Cardiac muscle cell (in vitro differentiated cells and primary cell): ENCODE results near the gene USP19. TPM values are rescaled to one million over a fixed set of nuclear protein-coding genes. Genes with fewer than 3 reads are reported as not detected.
A peak's percentile ranks its signal among the peaks of the same experiment; 100 is the strongest.

Experiments
- DNase-seq, 2 donors: peaks; one replicate each; pipeline versions ENCODE4 v3.0.0 to v3.0.0-alpha.2; 2010 to 2017; ENCODE audit warnings: low read depth in 1 of 2, low spot score in 1 of 2
- H3K27ac ChIP-seq: fragments of 200-600 bp; sonication (generic); 2 replicates; pipeline ENCODE4 v1.5.1; 2016
- H3K27me3 ChIP-seq: fragments of 200-600 bp; sonication (generic); 2 replicates; pipeline ENCODE4 v1.6.0; 2016; ENCODE audit warnings: control low read depth
- H3K36me3 ChIP-seq: fragments of 200-600 bp; sonication (generic); 2 replicates; pipeline ENCODE4 v1.5.1; 2016; ENCODE audit warnings: control low read depth
- H3K4me1 ChIP-seq: fragments of 200-600 bp; sonication (generic); 2 replicates; pipeline ENCODE4 v1.8.1; 2017; ENCODE audit warnings: low read depth, mild to moderate bottlenecking, mixed run types
- H3K4me3 ChIP-seq: fragments of 200-600 bp; sonication (generic); 2 replicates; pipeline ENCODE4 v1.5.1; 2016; ENCODE audit warnings: mild to moderate bottlenecking
- H3K9me3 ChIP-seq: fragments of 200-600 bp; sonication (generic); 2 replicates; pipeline ENCODE4 v1.5.1; 2017; ENCODE audit warnings: low read depth, mild to moderate bottlenecking, control low read depth
- polyA plus RNA-seq: library from polyadenylated mRNA; unstranded; fragments of >200 nt; fragmentation: Nextera tagmentation; extraction: Ambion mirVana; gene quantifications from 2 replicates; pipeline ENCODE4 v1.2.1, GENCODE V29; 2016
- total RNA-seq: library from RNA; depleted of rRNA; stranded (reverse); fragments of >200 nt; gene quantifications from 2 replicates; pipeline ENCODE4 v1.2.3, GENCODE V29; 2016
- TF ChIP-seq, protein P1 (sequence below): IDR thresholded peaks from 2 replicates; pipeline ENCODE4 v1.5.1; 2012; ENCODE audit warnings: low read depth, mild to moderate bottlenecking, low read length

Gene USP19
- total and polyA plus RNA-seq, 2 experiments from 2014 or later, result 50.5 to 122 TPM

- Histone ChIP-seq H3K36me3 (peaks cover 5% of the 10 kb centered on the region), H3K27me3 (no peaks in the 10 kb centered on the region), H3K9me3 (no peaks in the 10 kb centered on the region), H3K4me3 (peak within 1 kb of the TSS; percentile 39), H3K27ac (peak within 1 kb of the TSS; percentile 98), H3K4me1 (peaks cover 15% of the 10 kb centered on the region)
- TF ChIP-seq, protein P1, sequence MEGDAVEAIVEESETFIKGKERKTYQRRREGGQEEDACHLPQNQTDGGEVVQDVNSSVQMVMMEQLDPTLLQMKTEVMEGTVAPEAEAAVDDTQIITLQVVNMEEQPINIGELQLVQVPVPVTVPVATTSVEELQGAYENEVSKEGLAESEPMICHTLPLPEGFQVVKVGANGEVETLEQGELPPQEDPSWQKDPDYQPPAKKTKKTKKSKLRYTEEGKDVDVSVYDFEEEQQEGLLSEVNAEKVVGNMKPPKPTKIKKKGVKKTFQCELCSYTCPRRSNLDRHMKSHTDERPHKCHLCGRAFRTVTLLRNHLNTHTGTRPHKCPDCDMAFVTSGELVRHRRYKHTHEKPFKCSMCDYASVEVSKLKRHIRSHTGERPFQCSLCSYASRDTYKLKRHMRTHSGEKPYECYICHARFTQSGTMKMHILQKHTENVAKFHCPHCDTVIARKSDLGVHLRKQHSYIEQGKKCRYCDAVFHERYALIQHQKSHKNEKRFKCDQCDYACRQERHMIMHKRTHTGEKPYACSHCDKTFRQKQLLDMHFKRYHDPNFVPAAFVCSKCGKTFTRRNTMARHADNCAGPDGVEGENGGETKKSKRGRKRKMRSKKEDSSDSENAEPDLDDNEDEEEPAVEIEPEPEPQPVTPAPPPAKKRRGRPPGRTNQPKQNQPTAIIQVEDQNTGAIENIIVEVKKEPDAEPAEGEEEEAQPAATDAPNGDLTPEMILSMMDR, result peak; percentile 27
- DNase-seq, result peak; percentile 78 to 87
These were observed 12.0 kb upstream of the USP19 start, which contains the start of gene LAMB2 for GRCh38 chr3:49132437-49133225. Gene LAMB2, minus strand, starts transcription at chr3:49133050. Its CDS starts 183 bp downstream, at chr3:49132867.

DNA sequence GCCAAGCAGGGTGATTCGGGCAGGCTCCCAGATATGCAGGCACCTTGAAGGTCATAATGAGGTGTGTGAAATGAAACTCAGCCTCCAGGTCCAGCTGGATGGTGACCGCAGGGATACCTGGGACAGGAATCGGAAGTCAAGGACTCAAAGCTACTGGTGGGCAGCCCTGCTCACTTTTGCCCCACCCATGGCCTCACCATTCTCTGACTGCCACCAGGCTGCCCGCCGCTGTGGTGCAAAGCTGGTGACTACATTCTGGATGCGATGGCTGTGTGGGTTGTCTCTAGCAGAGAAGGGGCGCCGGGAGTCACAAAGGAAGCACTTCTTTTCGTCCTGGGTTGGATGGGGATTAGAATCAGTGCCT, 11.4 kb upstream of the USP19 start:
- peaks cover 15% of the 10 kb centered on the region for H3K4me1 ChIP-seq
- no peaks in the 10 kb centered on the region for H3K9me3 ChIP-seq
- peaks cover 5% of the 10 kb centered on the region for H3K36me3 ChIP-seq
- TF ChIP-seq, protein P1, result no peak
- DNase-seq, result no peak
- H3K27ac ChIP-seq, result peak overlapping the region; percentile 98
- no peaks in the 10 kb centered on the region for H3K27me3 ChIP-seq
- peak overlapping the region; percentile 39 for H3K4me3 ChIP-seq

DNA sequence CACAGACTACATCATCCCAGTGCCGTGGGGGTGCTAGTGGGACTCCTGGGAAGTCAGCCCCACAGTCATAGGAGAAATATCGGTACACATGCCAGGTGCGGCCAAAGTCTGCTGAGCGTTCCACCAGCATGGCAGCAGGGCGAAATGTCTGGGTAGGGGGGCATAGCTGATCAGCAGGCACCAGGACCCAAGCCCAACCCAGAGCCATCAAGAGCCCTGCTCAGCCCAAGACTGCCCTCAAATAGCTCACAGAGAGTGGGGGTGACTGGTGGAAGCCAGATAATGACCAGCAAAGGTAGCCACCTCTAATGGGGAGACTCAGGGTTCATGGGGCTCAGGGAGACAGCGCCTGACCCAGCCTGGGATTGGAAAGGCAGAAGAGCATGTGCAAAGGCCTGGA, 11.0 kb upstream of the USP19 start:
- DNase-seq, result no peak
- Histone ChIP-seq H3K4me1 (peaks cover 15% of the 10 kb centered on the region), H3K4me3 (peak overlapping the region; percentile 39), H3K36me3 (peaks cover 5% of the 10 kb centered on the region), H3K27ac (peak overlapping the region; percentile 98), H3K27me3 (no peaks in the 10 kb centered on the region), H3K9me3 (no peaks in the 10 kb centered on the region)
- TF ChIP-seq, protein P1, result no peak

DNA sequence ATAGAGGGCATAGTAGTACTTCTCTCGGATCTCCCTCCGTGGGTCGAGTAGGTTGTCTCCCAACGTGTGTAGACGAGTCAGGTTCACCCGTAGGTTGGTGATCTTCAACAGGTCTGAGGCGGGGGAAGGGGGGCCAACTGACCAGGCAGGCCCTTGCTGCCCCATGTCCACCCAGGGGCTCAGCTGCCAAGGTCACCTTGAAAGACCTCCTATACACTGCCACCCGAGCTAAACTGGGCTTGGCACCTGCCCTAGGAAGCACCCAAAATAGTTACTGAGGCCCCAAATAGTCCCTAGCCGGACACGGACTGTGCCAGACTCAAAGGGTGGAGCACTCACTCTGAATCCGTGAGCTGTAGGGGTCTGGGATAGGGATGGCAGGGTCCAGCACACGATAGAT, 10.4 kb upstream of the USP19 start:
- H3K4me3 ChIP-seq, result no peak overlapping the region
- no peak for DNase-seq
- H3K27ac ChIP-seq, result no peak overlapping the region

DNA sequence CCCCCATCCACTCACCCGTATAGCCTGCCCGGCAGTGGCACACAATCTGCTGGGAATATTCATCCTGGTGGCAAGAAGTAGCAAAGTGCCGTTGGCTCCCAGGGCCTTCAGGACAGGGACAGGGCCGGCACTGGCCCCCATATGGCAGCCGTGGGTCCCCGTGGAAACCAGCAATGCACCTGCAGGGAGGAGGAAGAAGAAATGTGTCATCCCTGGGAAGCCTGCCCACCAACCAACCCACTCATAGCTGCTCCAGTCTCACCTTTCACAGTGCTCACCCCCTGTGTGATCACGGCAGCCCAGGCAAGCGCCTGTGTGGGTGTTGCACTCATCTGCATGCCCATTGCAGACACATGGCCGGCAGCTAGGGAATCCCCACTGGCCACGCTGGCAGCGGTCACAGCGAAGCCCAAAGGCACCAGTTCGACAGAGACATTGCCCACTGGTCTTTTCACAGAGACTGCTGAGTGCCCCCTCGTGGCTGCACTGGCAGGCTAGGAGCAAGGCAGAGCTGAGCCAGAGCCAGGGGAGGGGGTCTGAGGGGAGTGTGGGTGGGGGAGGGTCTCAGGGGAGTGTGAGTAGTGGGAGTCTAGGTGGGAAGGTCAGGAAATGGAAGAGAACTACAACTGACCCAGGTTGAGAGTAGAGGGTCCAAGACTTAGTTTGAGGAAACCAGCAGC, 4.5 kb upstream of the USP19 start:
- H3K9me3 ChIP-seq, result no peaks in the 10 kb centered on the region
- H3K4me1 ChIP-seq, result no peaks in the 10 kb centered on the region
- TF ChIP-seq, protein P1, result no peak
- H3K36me3 ChIP-seq, result peaks cover 36% of the 10 kb centered on the region
- DNase-seq, result no peak
- H3K27me3 ChIP-seq, result no peaks in the 10 kb centered on the region
- no peak overlapping the region for H3K27ac ChIP-seq
- H3K4me3 ChIP-seq, result no peak overlapping the region

More for the DNA sequence above, 10.4 kb upstream of the USP19 start:
- TF ChIP-seq, protein P1, result no peak
- no peaks in the 10 kb centered on the region for H3K27me3 ChIP-seq
- H3K9me3 ChIP-seq, result no peaks in the 10 kb centered on the region
- H3K4me1 ChIP-seq, result peaks cover 15% of the 10 kb centered on the region
- peaks cover 8% of the 10 kb centered on the region for H3K36me3 ChIP-seq
